ENCODE measurements around the gene FAR1.

Gene FAR1

GRCh38 chr11:13680501-13681264, 12.2 kb downstream of the FAR1 start:
- no peak for DNase-seq (ENCODE audit: extremely low read depth, low read depth)
- no peak for TF ChIP-seq CTCF (IDR thresholded peaks at IDR 0.05; ENCODE audit: low read depth, low read length, missing control alignments)

DNA sequence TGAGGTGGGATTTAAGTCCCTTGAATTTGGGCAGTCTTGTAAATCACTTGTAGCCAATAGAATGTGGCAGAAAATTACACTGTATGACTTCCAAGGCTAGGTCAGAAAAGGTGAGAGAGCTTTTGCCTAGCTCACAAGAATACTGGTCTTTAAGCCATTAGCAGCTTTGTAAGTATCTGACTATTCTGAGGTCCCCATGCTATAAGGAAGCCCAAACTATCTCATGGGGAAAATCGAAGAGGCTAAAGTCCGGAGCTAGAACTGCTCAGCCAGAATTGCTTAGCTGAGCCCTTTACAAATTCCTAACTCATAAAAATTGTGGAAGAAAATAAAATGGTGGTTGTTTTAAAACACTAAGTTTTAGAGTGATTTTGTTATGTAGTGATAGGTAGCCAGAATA, 13.0 kb downstream of the FAR1 start:
- no peak for DNase-seq (ENCODE audit: extremely low read depth, low read depth)
- no peak overlapping the region for H3K4me3 ChIP-seq (replicated peaks; ENCODE audit: low read depth, low read length)
- TF ChIP-seq CTCF (IDR thresholded peaks at IDR 0.05; ENCODE audit: low read depth, low read length, missing control alignments), result no peak

More at GRCh38 chr11:13680501-13681264, 12.2 kb downstream of the FAR1 start:
- no peak overlapping the region for H3K4me3 ChIP-seq (replicated peaks; ENCODE audit: low read depth, low read length)

GRCh38 chr11:13682212-13682611, 13.7 kb downstream of the FAR1 start:
- TF ChIP-seq CTCF (IDR thresholded peaks at IDR 0.05; ENCODE audit: low read depth, low read length, missing control alignments), result no peak
- no peak overlapping the region for H3K4me3 ChIP-seq (replicated peaks; ENCODE audit: low read depth, low read length)
- no peak for DNase-seq (ENCODE audit: extremely low read depth, low read depth)

DNA sequence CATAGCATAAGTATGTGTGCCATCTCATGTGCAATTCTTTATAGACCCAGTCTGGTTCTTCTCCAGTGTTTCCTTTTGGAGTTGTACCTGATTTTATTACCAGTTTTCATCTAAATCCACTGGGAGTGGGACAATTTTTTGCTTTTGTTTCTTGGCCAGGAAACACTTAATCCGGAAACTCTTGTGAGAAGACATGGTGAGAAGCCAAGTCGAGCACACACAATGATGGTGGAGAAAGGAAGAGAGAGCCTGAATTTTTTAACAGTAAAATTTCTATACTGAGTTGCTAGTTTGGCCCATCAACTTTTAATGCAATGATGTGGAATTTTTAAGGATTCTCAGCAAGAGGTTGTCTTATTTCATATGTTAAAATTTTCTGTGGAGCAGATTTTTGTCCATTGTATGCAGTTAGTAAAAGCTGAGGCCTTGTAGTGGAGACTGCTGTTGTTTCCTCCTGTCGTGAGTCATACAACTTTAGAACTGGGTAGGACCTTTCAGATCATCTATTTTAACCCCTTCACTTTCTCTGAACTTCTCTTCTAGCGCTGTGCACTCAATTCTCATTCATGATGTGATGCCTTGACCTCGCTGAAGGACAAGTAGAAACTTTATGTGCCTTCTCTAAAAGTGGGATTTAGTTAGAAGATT, 17.1 kb downstream of the FAR1 start:
- no peak overlapping the region for H3K4me3 ChIP-seq (replicated peaks; ENCODE audit: low read depth, low read length)
- DNase-seq (ENCODE audit: extremely low read depth, low read depth), result no peak
- no peak for TF ChIP-seq CTCF (IDR thresholded peaks at IDR 0.05; ENCODE audit: low read depth, low read length, missing control alignments)

DNA sequence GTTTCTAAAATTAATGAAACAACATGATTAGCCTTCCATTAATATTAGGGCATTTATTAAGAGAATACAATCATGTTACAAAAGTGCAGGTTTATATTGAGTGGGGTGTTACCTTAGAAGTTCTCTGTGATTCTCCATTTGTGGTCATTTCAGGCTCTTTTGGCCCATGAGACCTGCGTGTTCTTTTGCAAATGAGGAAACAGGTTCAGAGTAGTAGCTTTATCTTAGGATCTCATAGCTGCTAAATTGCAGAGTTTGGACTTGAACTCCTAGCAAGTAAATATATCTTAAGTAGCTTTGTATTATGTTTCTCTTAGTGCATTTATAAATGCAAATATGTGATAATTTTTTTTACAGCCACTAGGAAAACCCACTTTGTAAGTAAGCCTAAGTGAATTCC, 18.3 kb downstream of the FAR1 start:
- no peak for DNase-seq (ENCODE audit: extremely low read depth, low read depth)
- TF ChIP-seq CTCF (IDR thresholded peaks at IDR 0.05; ENCODE audit: low read depth, low read length, missing control alignments), result no peak
- H3K4me3 ChIP-seq (replicated peaks; ENCODE audit: low read depth, low read length), result no peak overlapping the region

DNA sequence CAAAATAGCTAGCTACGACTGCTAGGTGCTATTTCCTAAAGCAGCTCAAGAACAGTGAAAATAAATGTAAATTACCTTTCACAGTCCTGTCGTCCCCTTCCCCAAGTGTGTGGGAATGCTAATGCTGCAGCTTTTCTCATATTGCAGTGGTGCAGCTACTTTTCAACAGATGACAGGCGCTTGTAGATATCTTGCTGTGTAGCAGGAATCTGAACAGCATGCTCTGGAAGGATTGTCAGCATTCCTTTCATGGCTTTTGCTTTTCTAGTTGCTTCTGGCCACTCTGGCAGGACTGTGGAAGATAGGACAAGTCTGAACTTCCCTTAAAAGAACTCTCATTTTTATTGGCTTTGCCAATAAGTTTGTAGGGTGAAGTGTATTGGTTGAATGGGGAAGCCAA, 18.8 kb downstream of the FAR1 start:
- no peak for TF ChIP-seq CTCF (IDR thresholded peaks at IDR 0.05; ENCODE audit: low read depth, low read length, missing control alignments)
- no peak overlapping the region for H3K4me3 ChIP-seq (replicated peaks; ENCODE audit: low read depth, low read length)
- DNase-seq (ENCODE audit: extremely low read depth, low read depth), result no peak
